Measurements from ENCODE around the gene USP6NL. TPM values are rescaled to one million over a fixed set of nuclear protein-coding genes. Genes with fewer than 3 reads are reported as not detected.

USP6NL gene
- total and polyA plus RNA-seq, 5 donors from 2014 or later = 0.46 to 2.8 (median 1.7) TPM

DNA sequence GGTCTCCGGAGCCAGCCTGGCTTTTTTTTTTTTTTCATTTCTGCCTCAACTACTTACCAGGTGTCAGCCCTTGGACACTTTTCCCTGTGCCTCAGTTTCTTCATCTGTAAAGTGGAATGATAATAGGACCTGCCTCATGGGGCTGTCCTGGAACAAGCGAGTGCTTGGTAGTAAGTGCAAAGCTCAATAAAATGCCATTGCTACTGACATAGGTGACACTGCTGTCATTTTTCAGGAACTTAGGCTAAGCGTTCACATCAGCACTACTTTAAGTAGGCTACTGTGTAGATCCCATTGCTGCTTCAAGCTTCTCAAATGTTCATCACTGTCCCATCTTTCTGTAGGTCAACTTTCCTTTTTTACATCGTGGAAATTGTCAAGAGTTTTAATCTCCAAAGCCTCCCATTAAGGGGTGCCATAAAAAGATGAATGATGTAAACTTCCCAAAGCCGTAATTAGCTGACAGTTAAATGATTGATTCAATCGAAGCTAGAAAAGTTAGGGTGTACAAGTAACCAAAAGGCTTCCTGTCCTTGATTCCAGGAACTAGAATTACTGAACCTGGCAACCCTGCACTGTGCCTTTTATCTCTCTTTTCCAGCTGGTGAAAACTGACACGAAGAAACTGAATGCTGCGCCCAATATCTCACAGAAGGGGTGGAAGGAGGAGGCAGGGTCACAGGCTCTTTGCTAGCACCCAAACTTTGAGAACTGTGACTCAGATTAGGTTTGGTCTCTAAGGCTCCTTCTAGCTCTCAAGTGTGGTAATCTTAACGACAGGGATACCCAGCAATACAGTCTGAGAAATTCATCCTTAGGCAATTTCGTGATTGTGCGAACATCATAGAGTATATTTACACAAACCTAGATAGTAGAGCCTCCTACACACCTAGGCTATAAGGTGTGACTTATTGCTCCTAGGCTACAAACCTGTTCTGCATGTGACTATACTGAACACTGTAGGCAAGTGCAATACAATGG, 861 bp upstream of the USP6NL start:
- H3K9me3 Mint-ChIP-seq = peaks cover 0 to 11% (median 0%) of the 10 kb centered on the region in 7 donors
- Histone ChIP-seq H3K27me3 (ENCODE audit: control insufficient read depth, insufficient read depth, low read length) (peaks cover 19% of the 10 kb centered on the region), H3K27ac (ENCODE audit: insufficient read depth, low read length, poor library complexity, severe bottlenecking) (peak overlapping the region; percentile 29), H3K4me1 (ENCODE audit: control insufficient read depth, insufficient read depth, low read length, poor library complexity, severe bottlenecking) (peaks cover 11% of the 10 kb centered on the region), H3K4me3 (ENCODE audit: low read depth, low read length) (peak overlapping the region; percentile 69), H3K9me3 (ENCODE audit: control insufficient read depth in 2 of 2, low read length in 2 of 2) (peaks cover 2 to 6% of the 10 kb centered on the region in 2 experiments), H3K36me3 (ENCODE audit: control insufficient read depth, insufficient read depth, low read length) (no peaks in the 10 kb centered on the region)
- peaks cover 4 to 36% (median 22%) of the 10 kb centered on the region in 4 donors for H3K4me1 Mint-ChIP-seq
- H3K4me3 Mint-ChIP-seq = peak overlapping the region; percentile 93 to 96 (median 95)
- DNase-seq = peak in 1 of 3 donors; percentile 35
- peaks cover 5% of the 10 kb centered on the region for H3K36me3 Mint-ChIP-seq
- peaks cover 58% of the 10 kb centered on the region for H3K27me3 Mint-ChIP-seq
- peak; percentile 42 to 51 for ATAC-seq (ENCODE audit: low read depth in 2 of 2)
- peak overlapping the region; percentile 88 to 98 (median 88) for H3K27ac Mint-ChIP-seq

DNA sequence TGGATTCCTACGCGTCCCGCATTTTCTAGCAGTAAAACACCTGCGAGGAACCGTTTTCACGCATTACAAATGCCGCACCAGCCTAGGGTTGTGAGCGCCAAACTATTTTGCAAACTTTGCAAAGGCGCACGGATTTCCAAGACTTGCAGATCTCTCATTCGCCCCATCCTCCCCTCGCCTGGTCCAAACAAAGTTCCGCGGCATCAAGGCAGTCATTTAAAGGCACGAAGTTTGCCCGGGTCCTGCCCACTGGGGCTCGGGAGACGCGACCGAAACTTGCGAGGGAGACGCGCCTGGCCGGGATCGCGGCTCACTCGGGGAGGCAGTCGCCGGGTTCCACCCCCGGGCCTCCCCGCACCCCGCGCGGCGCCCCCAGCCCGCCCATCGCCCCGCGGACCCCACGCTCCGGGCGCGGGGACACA, 613 bp downstream of the USP6NL start:
- no peak overlapping the region for H3K27ac ChIP-seq (ENCODE audit: insufficient read depth, low read length, poor library complexity, severe bottlenecking)
- Mint-ChIP-seq H3K4me1 (peaks cover 4 to 36% (median 22%) of the 10 kb centered on the region in 4 donors), H3K27ac (peak overlapping the region; percentile 15 to 66 (median 38)), H3K36me3 (no peaks in the 10 kb centered on the region), H3K27me3 (peaks cover 70% of the 10 kb centered on the region), H3K9me3 (no peaks in the 10 kb centered on the region), H3K4me3 (peak overlapping the region; percentile 83 to 92 (median 90))
- H3K36me3 ChIP-seq (ENCODE audit: control insufficient read depth, insufficient read depth, low read length) = no peaks in the 10 kb centered on the region
- DNase-seq (peak in 1 of 3 donors; percentile 33), ATAC-seq (ENCODE audit: low read depth in 2 of 2) (peak in 1 of 2 donors; percentile 12)
- H3K4me3 ChIP-seq (ENCODE audit: low read depth, low read length) = peak overlapping the region; percentile 65
- no peaks in the 10 kb centered on the region for H3K9me3 ChIP-seq (ENCODE audit: control insufficient read depth in 2 of 2, low read length in 2 of 2)
- H3K27me3 ChIP-seq (ENCODE audit: control insufficient read depth, insufficient read depth, low read length) = peaks cover 19% of the 10 kb centered on the region
- H3K4me1 ChIP-seq (ENCODE audit: control insufficient read depth, insufficient read depth, low read length, poor library complexity, severe bottlenecking) = peaks cover 11% of the 10 kb centered on the region

DNA sequence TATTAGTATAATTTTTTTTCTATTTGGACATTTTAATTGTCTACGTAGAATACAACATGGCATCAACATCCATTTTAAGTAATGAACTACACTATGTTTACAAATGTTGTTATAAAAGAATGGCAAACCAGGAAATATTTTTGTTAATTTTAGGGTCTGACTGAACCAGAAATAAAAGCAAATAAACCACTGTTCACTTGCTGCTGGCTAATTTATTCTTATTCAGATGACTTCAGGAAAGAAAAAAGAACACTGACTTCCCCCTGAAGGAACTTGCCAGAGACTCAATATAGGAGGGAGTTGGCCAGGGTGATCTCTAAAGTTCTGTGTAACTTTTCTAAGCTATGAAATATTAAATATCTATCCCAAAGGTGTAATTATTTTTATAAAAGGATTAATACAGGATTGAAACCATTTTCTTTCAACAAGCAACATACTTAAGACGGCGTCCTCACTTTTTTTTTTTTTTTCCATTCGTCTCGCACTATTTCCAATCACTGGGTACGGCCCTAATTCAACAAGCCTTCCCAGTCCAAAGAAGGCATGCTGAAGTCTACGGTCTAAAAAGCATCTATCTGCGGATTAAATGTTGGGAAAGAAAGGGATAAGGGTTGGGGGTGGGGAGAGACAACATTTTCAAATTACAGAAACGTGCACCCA, 1.2 kb downstream of the USP6NL start:
- no peak overlapping the region for H3K27ac ChIP-seq (ENCODE audit: insufficient read depth, low read length, poor library complexity, severe bottlenecking)
- DNase-seq (no peak), ATAC-seq (ENCODE audit: low read depth in 2 of 2) (no peak)
- H3K27ac Mint-ChIP-seq = peak overlapping the region in 1 of 3 donors; percentile 66
- peaks cover 74% of the 10 kb centered on the region for H3K27me3 Mint-ChIP-seq
- no peaks in the 10 kb centered on the region for H3K9me3 ChIP-seq (ENCODE audit: control insufficient read depth in 2 of 2, low read length in 2 of 2)
- peak overlapping the region; percentile 83 to 92 (median 90) for H3K4me3 Mint-ChIP-seq
- no peaks in the 10 kb centered on the region for H3K36me3 Mint-ChIP-seq
- no peaks in the 10 kb centered on the region for H3K36me3 ChIP-seq (ENCODE audit: control insufficient read depth, insufficient read depth, low read length)
- H3K9me3 Mint-ChIP-seq = no peaks in the 10 kb centered on the region
- peaks cover 11% of the 10 kb centered on the region for H3K4me1 ChIP-seq (ENCODE audit: control insufficient read depth, insufficient read depth, low read length, poor library complexity, severe bottlenecking)
- H3K4me3 ChIP-seq (ENCODE audit: low read depth, low read length) = peak overlapping the region; percentile 65
- H3K27me3 ChIP-seq (ENCODE audit: control insufficient read depth, insufficient read depth, low read length) = peaks cover 19% of the 10 kb centered on the region
- peaks cover 4 to 36% (median 24%) of the 10 kb centered on the region in 4 donors for H3K4me1 Mint-ChIP-seq

DNA sequence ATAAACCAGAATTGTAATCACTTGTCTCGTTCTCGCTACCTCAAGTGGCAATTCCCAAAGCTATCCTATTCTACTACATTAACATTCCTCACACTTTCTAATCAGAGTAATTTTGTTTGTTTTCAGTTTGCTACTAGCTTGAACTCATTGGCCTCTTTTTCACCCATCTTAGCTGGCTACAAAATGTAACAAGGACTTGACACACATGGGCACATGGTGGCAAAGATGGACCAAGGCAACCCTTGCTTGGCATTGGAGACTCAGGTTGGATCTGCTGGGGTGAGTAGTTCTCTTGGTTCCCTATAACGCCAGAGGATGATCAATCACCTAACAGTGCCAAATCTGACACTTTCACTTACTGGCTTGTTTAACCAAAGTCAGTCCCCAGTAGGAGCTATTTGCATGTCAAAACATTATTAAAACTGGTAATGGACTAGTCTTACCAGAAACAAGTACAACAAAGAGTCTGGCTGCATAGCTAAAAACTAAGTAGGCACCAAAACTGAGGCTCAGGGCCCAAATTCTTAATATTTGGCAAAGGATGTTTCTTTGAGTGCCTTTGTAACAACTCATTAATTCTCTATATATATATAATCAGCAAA, 1.9 kb downstream of the USP6NL start:
- Mint-ChIP-seq H3K9me3 (no peaks in the 10 kb centered on the region), H3K27ac (peak overlapping the region in 1 of 3 donors; percentile 57), H3K4me1 (peaks cover 4 to 36% (median 24%) of the 10 kb centered on the region in 4 donors), H3K4me3 (peak overlapping the region in 3 of 4 donors; percentile 44 to 83 (median 44)), H3K27me3 (peaks cover 72% of the 10 kb centered on the region), H3K36me3 (no peaks in the 10 kb centered on the region)
- peaks cover 11% of the 10 kb centered on the region for H3K4me1 ChIP-seq (ENCODE audit: control insufficient read depth, insufficient read depth, low read length, poor library complexity, severe bottlenecking)
- H3K36me3 ChIP-seq (ENCODE audit: control insufficient read depth, insufficient read depth, low read length) = no peaks in the 10 kb centered on the region
- no peaks in the 10 kb centered on the region for H3K9me3 ChIP-seq (ENCODE audit: control insufficient read depth in 2 of 2, low read length in 2 of 2)
- ATAC-seq (ENCODE audit: low read depth in 2 of 2) = no peak
- no peak for DNase-seq
- no peak overlapping the region for H3K27ac ChIP-seq (ENCODE audit: insufficient read depth, low read length, poor library complexity, severe bottlenecking)
- no peak overlapping the region for H3K4me3 ChIP-seq (ENCODE audit: low read depth, low read length)
- H3K27me3 ChIP-seq (ENCODE audit: control insufficient read depth, insufficient read depth, low read length) = peaks cover 19% of the 10 kb centered on the region

DNA sequence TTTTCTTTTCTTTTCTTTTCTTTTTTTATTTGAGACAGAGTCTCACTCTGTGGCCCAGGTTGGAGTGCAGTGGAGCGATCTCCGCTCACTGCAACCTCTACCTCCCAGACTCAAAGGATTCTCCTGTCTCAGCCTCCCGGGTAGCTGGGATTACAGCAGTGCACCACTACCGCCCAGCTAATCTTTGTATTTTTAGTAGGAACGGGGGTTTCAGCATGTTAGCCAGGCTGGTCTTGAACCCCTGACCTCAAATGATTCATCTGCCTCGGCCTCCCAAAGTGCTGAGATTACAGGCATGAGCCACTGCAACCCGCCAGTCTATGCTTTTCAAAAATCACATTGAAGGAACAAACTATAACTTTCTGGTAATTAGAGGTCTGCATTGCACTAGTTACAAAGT, 2.4 kb downstream of the USP6NL start:
- peak overlapping the region in 1 of 3 donors; percentile 28 for H3K27ac Mint-ChIP-seq
- H3K9me3 Mint-ChIP-seq = no peaks in the 10 kb centered on the region
- ATAC-seq (ENCODE audit: low read depth in 2 of 2) (no peak), DNase-seq (no peak)
- Histone ChIP-seq H3K4me3 (ENCODE audit: low read depth, low read length) (no peak overlapping the region), H3K9me3 (ENCODE audit: control insufficient read depth in 2 of 2, low read length in 2 of 2) (no peaks in the 10 kb centered on the region), H3K27me3 (ENCODE audit: control insufficient read depth, insufficient read depth, low read length) (peaks cover 19% of the 10 kb centered on the region), H3K27ac (ENCODE audit: insufficient read depth, low read length, poor library complexity, severe bottlenecking) (no peak overlapping the region), H3K36me3 (ENCODE audit: control insufficient read depth, insufficient read depth, low read length) (no peaks in the 10 kb centered on the region), H3K4me1 (ENCODE audit: control insufficient read depth, insufficient read depth, low read length, poor library complexity, severe bottlenecking) (peaks cover 11% of the 10 kb centered on the region)
- H3K4me3 Mint-ChIP-seq = peak overlapping the region in 1 of 4 donors; percentile 83
- H3K27me3 Mint-ChIP-seq = peaks cover 70% of the 10 kb centered on the region
- peaks cover 4 to 34% (median 24%) of the 10 kb centered on the region in 4 donors for H3K4me1 Mint-ChIP-seq
- H3K36me3 Mint-ChIP-seq = no peaks in the 10 kb centered on the region

GRCh38 chr10:11608159-11609013, 3.1 kb downstream of the USP6NL start:
- Mint-ChIP-seq H3K9me3 (no peaks in the 10 kb centered on the region), H3K4me1 (peaks cover 4 to 36% (median 25%) of the 10 kb centered on the region in 4 donors), H3K27me3 (peaks cover 65% of the 10 kb centered on the region), H3K4me3 (no peak overlapping the region), H3K27ac (peak overlapping the region in 1 of 3 donors; percentile 82), H3K36me3 (no peaks in the 10 kb centered on the region)
- Histone ChIP-seq H3K27ac (ENCODE audit: insufficient read depth, low read length, poor library complexity, severe bottlenecking) (no peak overlapping the region), H3K4me3 (ENCODE audit: low read depth, low read length) (no peak overlapping the region), H3K9me3 (ENCODE audit: control insufficient read depth in 2 of 2, low read length in 2 of 2) (no peaks in the 10 kb centered on the region), H3K36me3 (ENCODE audit: control insufficient read depth, insufficient read depth, low read length) (no peaks in the 10 kb centered on the region), H3K4me1 (ENCODE audit: control insufficient read depth, insufficient read depth, low read length, poor library complexity, severe bottlenecking) (peaks cover 11% of the 10 kb centered on the region), H3K27me3 (ENCODE audit: control insufficient read depth, insufficient read depth, low read length) (peaks cover 19% of the 10 kb centered on the region)
- DNase-seq (no peak), ATAC-seq (ENCODE audit: low read depth in 2 of 2) (no peak)

Measured in CD4-positive, CD25-positive, alpha-beta regulatory T cell (primary cell).